ENCODE data around the gene TUT4.
A peak's percentile ranks its signal among the peaks of the same experiment; 100 is the strongest.

TUT4 gene

DNA sequence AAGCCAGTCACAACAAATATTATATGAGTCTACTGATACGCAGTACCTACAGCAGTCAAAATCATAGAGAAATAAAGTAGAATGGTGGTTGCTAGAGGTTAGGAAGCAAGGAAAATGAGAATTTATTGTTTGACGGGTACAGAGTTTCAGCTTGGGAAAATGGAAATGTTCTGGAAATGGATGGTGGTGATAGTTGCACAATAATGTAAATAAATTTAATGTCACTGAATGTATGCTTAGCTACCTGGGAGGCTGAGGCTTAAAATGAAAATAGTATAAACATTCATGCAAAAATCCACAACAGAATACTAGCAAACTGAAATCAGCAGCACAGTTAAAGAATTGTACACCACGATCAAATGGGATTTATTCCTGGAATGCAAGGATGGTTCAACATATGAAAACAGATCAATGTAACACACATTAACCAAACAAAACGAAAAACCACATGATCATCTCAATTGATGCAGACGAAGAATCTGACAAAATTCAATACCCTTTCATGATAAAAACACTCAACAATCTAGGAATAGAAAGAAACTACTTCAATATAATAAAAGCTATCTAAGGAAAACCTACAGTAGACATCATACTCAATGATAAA, 10.7 kb downstream of the TUT4 start:
- H3K4me3 ChIP-seq (ENCODE audit: low read depth, low read length), result no peak overlapping the region
- DNase-seq (ENCODE audit: low read depth), result no peak

DNA sequence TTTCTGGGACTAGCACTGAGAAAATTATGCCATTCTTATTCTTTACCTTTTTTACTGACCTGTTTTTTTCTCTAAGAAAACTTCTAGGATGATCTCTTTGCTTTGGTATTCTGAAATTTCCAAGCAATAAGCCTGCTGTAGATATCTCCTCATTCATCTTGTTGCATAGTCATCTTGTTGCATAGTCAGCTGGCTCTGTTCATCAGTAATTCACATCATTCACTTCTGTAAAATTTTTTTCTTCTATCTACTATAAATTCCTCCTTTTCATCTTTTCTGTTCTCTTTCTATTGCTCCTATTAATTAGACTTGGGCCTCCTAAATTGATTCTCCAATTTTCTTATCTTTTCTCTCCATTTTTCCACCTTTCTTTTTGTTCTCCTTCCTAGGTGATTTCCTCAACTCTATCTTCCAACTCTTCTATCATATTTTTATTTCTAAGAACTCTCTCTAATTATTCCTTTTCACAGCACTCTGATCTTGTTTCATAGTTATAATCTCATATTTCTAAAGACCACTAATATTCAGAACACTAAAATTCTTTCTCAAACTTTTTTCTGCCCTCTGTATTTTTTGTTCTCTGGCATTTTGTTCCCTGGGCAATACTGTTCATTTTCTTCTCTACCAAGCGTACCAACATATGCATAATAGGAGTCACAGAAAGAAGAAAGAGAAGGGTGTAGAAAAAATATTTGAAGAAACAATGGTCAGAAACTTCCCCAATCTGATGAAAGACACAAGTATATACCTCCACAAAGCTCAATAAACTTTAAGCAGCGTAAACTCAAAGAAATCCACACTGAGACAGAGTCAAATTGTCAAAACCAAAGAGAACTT, 17.7 kb downstream of the TUT4 start:
- no peak for DNase-seq (ENCODE audit: low read depth)
- H3K4me3 ChIP-seq (ENCODE audit: low read depth, low read length), result no peak overlapping the region

DNA sequence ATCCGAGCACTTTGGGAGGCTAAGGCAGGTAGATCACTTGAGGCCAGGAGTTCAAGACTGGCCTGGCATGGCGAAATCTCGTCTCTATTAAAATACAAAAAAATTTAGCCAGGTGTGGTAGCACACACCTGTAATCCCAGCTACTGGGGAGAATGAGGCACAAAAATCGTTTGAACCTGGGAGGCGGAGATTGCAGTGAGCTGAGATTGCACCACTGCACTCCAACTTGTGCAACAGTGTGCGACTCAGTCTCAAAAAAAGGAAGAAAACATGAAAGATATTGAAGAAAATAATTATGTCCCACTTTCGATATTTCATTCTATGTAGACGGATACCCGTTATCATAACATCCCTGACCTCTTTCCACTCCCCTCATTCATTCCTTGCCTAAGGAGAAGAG, 19.2 kb downstream of the TUT4 start:
- no peak for DNase-seq (ENCODE audit: low read depth)
- no peak overlapping the region for H3K4me3 ChIP-seq (ENCODE audit: low read depth, low read length)

DNA sequence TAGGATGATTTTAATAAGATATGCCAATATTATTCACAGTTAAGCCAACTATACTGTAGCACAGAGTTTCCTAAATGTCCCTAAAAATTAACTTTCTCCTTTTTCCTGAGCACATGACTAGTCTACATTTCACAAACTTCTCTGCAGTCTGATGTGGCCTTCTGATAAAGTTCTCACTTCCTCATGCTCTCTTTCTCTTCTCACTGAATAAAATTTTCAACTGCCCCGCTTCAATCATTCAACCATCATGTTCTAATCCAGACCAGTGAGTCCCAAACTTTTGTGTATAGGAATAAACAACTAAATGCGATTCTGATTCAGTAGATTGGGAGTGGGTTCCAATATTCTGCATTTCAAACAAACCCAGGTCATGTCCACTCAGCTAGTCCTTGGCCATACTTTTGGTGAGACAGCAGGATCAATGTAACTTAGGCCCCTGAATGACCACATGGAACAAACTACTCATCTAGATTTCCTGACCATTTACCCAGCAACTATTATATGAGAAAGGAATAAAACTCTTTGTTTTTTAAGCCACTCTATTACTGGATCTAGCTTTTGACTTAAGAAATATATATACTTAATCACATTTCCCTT, 20.1 kb downstream of the TUT4 start:
- H3K4me3 ChIP-seq (ENCODE audit: low read depth, low read length), result no peak overlapping the region

DNA sequence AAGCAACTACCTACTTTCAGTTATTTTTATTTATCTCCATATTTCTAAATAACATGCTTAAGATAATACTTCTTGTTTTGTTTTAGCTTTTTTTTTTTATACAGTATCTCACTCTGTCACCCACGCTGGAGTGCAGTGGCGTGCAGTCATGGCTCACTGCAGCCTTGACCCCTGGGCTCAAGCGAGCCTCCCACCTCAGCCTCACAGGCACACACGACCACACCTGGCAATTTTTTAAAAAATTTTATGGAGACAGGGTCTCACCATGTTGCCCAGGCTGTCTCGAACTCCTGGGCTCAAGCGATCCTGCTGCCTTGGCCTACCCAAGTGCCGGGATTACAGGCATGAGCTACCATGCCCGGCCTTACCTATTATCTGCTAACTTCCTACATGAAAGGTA, 20.6 kb downstream of the TUT4 start:
- H3K4me3 ChIP-seq (ENCODE audit: low read depth, low read length), result no peak overlapping the region
- DNase-seq (ENCODE audit: low read depth), result no peak

More for the DNA sequence above, 20.1 kb downstream of the TUT4 start:
- no peak for DNase-seq (ENCODE audit: low read depth)

DNA sequence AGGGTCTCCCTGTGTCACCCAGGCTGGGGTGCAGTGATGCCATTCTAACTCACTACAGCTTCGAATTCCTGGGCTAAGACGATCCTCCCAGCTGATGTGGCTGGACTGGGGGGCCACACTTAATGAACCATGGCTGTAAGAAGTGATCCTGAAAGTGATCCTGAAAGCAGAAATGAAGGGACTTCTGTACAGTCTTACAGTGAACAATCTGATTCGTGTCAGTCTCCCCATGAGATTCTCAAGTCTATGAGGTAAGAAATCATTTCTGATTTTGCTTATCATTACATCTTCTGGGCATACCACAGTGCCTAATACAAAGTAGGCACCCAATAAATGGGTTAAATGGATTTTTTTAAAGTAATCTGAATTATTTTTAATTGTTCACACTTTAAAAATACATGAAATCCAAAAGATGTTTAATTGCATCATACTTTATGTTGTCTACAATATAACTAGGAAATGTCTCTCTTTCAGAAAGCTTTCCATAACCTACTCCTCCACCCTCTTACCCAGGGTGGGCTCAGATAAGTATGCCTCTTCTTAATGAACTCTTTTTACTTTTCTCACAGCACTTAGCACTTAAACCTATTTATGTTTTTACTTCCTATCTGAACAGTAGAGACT, 21.5 kb downstream of the TUT4 start:
- DNase-seq (ENCODE audit: low read depth), result no peak
- H3K4me3 ChIP-seq (ENCODE audit: low read depth, low read length), result no peak overlapping the region

DNA sequence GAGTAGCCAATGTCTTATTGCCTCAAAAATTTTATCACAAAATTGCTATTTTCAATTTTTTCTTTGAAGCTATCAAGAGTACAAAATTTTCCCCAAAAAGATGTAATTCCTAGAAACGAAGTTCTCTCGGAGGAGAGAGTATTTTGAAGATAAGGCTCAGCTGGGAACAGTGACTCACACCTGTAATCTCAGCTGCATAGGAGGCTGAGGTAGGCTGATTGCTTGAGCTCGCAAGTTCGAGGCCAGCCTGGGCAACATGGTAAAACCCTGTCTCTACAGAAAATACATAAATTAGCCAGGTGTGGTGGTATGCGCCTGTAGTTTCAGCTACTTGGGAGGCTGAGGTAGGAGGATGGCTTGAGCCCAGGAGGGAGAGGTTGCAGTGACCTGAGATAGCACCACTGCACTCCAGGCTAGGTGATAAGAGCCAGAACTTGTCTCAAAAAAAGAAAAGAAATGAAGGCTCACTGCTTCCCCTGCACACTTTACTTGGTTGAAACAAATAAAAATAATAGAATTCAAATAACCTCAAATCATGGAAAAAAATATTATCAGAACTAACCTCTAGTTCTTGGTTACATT, 22.2 kb downstream of the TUT4 start:
- DNase-seq (ENCODE audit: low read depth), result no peak
- H3K4me3 ChIP-seq (ENCODE audit: low read depth, low read length), result no peak overlapping the region

DNA sequence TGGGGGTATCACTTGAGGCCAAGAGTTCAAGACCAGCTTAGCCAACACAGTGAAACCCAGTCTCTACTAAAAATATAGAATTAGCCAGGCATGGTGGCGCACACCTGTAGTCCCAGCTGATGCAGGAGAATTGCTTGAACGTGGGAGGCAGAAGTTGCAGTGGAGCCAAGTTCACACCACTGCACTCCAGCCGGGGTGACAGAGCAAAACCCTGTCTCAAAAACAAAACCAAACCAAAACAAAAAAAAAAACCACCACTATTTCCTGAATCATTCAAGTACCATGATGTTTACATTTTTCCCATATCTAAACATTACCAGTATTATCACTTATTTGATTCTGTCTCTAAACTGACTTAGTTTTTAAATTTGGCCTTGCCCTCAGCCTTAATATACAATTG, 29.5 kb downstream of the TUT4 start:
- DNase-seq (ENCODE audit: low read depth), result no peak
- H3K4me3 ChIP-seq (ENCODE audit: low read depth, low read length), result no peak overlapping the region

DNA sequence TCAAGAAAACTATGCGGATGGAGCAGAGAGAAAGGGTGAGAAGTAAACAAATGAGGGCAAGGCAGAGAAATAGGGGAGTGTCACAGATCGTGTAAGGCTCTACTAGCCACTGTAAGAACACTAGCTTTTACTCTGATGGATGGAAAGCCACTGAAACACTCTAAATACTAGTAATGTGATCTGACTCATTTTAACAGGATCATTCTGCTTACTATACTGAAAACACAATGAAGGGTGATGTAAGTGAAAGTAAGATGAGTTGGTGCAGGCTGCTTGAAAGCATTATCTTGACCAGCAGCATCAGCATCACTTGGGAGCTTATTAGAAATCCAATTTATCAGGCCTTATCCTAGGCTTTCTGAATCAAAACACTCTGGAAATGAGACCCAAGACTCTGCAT, 32.7 kb downstream of the TUT4 start:
- H3K4me3 ChIP-seq (ENCODE audit: low read depth, low read length), result no peak overlapping the region
- DNase-seq (ENCODE audit: low read depth), result peak; percentile 17

DNA sequence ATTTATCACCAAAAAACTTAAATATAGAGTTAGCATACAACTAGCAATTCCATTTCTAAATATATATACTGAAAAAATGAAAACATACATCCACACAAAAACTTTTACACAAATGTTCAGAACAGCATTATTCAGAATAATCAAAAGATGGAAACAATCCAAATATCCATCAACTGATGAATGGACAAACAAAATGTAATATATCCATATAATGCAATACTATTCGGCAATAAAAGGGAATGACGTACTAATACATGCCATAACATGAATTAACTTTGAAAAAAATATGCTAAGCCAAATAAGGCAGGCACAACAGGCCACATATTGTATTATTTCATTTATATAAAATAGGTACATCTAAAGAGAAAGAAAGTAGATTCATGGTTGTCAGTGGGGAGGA, 33.9 kb downstream of the TUT4 start:
- no peak overlapping the region for H3K4me3 ChIP-seq (ENCODE audit: low read depth, low read length)
- no peak for DNase-seq (ENCODE audit: low read depth)

DNA sequence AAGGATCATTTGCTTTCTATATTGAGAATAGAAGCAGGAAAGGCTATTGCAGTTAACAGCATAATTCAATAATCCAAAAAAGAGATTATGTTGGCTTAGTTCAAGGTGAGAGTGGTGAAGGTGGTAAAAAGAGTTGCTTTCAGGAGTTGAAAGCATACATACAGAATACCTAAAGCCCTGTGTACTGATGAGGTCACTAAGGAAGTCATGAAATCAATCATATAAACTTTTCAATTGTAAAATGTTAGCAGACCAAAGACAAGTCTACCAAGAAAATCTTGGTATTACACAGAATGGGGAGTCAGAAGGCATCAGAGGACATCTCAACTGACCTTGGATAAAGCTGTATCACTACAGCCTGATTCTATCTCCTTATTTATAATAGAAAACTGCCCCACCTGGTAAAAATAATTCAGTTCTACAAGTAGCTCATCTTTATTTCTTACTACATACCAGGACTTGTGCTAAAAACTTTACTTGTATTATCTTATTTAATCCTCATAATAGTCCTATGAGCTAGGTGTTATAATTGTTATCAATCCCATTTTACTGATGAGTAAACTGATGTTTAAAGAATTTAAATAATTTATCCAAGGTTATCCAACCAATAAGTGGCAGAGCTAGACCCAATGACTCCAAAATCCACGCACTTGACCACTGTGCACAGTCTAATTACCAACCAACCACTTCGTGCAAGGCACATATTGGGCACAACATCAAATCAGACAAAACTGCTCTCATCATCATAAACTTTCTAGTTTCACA, 40.9 kb downstream of the TUT4 start:
- DNase-seq (ENCODE audit: low read depth), result no peak
- H3K4me3 ChIP-seq (ENCODE audit: low read depth, low read length), result no peak overlapping the region

DNA sequence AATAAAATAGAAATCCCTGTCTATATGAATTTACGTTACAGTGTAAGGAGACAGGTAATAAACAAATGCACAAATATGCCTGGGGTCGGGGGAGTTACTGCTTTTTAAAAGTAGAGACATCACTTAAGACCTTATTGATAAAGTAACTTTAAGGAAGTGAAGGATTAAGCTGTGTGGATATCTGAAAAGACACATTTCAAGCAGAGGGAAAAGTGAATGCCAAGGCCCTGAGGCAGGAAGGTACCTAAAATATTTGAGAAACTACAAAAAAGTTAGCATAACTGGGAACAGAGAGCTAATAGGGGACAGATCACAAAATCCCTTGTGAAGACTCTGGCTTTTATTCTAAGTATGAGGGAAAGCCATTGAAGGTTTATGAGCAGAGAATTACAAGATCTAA, 41.5 kb downstream of the TUT4 start:
- no peak for DNase-seq (ENCODE audit: low read depth)
- no peak overlapping the region for H3K4me3 ChIP-seq (ENCODE audit: low read depth, low read length)

DNA sequence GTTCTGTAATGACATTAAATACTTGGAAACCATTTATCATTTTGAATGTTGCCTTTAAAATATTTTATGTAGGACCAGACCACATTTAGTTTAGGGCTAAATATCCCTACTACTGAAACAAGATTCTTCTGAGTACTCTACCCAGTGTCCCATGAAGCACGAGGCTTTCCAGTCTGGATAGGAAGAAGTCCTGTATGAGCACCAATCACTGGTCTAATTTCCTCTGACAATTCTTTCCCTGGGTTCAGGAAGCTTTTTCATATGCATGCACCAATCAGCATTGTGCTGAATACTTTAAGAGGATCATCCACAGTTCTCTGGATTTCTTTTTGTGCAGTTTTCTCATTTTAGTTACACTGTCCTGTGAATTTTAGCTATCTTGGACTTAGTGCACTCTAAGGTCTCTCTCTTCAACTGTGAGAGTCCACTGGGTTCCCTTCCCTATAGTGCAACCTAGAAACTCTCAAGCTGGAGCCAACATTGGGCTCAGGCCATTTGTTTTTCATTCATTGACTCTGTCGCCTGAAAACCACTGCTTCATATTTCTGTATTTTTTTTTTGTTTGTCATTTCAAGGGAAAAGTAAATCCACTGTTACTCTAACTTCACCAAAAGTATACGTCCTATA, 45.9 kb downstream of the TUT4 start:
- no peak for DNase-seq (ENCODE audit: low read depth)
- no peak overlapping the region for H3K4me3 ChIP-seq (ENCODE audit: low read depth, low read length)

DNA sequence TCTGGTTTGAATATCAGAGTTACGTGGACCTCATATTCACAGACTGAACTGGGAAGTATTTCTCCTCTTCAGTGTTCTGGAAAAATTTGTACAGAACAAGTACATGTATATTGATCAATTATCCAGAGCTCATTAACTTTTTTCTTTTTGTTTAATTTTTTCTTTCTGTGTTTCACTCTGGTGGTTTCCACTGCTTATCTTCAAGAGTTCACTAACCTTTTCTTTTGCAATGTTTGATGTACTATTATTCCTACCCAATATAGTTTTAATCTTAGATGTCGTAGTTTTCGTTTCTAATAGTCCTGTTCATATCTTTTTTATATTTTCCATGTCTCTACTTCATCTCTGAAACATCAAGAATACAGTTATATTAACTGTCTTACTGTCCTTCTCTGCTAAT, 46.5 kb downstream of the TUT4 start:
- no peak overlapping the region for H3K4me3 ChIP-seq (ENCODE audit: low read depth, low read length)
- no peak for DNase-seq (ENCODE audit: low read depth)

DNA sequence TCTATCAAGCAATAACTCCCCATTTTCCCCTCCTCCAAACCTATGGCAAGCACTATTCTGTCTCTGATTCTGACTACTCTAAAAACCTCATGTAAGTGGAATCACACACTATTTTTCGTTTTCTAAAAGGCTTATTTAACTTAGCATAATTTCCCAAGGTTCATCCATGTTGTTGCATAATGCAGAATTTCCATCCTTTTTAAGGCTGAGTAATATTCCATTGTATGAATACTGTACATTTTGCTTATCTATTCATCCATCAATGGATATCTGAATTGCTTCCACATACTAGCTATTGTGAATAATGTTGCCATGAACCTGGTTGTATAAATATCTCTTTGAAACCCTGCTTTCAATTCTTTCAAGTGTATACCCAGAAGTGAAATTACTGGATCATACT, 48.2 kb downstream of the TUT4 start:
- no peak overlapping the region for H3K4me3 ChIP-seq (ENCODE audit: low read depth, low read length)
- DNase-seq (ENCODE audit: low read depth), result no peak

DNA sequence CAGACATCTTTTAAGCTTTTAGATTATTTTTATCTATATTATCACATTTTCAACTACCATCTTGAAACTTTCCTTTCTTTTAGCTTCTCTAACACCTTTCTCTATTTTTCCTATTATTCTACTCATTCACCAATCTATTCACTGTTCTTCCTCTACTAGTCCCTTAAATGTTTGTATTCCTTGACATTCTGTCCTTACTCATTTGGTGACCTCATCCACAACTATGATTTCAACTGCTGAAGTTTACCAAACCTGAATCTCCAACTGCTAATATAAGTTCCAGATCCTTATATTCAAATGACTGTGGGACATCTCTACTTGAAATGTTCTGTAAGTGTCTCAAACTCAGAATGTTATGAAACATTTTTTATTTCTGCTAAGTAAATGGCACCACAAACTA, 49.2 kb downstream of the TUT4 start:
- no peak for DNase-seq (ENCODE audit: low read depth)
- H3K4me3 ChIP-seq (ENCODE audit: low read depth, low read length), result no peak overlapping the region

DNA sequence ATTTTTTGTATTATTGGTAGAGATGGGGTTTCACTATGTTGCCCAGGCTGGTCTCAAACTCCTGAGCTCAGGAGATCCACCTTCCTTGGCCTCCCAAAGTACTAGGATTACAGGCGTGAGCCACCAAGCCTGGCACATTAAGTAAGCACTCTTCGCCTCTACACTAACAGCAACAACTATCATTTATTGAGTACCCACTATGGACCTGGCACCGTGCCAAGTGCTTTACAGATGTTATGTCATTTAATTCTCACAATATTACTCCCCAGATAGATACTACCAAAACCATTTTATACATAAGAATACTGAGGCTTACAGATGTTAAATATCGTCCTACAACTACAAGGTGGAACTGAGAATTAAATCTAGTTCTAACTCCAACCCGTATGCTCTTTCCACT, 50.1 kb downstream of the TUT4 start:
- no peak for DNase-seq (ENCODE audit: low read depth)
- no peak overlapping the region for H3K4me3 ChIP-seq (ENCODE audit: low read depth, low read length)

DNA sequence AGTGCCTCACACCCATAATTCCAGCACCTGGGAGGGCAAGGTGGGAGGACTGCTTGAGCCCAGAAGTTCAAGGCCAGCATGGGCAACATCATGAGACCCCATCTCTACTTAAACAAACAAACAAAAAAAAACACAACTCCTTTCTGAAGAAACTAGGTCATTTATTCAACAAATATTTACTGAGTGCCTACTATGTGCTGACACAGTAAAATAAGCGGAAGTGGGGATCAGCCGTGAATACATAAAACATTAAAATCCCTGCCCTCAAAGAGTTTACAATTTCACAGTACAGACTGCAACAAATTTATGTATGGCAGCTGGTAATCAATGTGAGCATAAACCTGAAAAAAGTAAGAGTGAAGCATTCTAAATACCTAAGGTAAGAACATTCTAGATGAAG, 65.3 kb downstream of the TUT4 start:
- no peak for DNase-seq (ENCODE audit: low read depth)
- no peak overlapping the region for H3K4me3 ChIP-seq (ENCODE audit: low read depth, low read length)

Data from skeletal muscle cell (primary cell).